SK-N-SH treated with all-trans-retinoic acid at 6 μM for 48 hours (cell line): Measurements from ENCODE around the gene RFK.

ENCODE experiments used
- OSR1 ChIP-seq: fragments of 250-450 bp; sonication (Bioruptor Pico); IDR thresholded peaks from 2 replicates; pipeline ENCODE4 v1.8.0; 2022; ENCODE audit warnings: moderate library complexity, mild to moderate bottlenecking, inconsistent platforms
- ZNF8 ChIP-seq: fragments of 450-650 bp; formaldehyde crosslinking; IDR thresholded peaks from 2 replicates; pipeline ENCODE4 v1.5.0; 2020; ENCODE audit warnings: mild to moderate bottlenecking, moderate library complexity
- TF ChIP-seq, protein P1 (sequence below): fragments of 250-450 bp; sonication (Bioruptor Pico); IDR thresholded peaks from 2 replicates; pipeline ENCODE4 v1.8.0; 2021; ENCODE audit warnings: low read depth, mild to moderate bottlenecking, moderate library complexity, borderline replicate concordance
- TF ChIP-seq, protein P2 (sequence below): fragments of 250-450 bp; sonication (Bioruptor Pico); IDR thresholded peaks from 2 replicates; pipeline ENCODE4 v1.5.1; 2020; ENCODE audit warnings: low read depth, mild to moderate bottlenecking, moderate library complexity

DNA sequence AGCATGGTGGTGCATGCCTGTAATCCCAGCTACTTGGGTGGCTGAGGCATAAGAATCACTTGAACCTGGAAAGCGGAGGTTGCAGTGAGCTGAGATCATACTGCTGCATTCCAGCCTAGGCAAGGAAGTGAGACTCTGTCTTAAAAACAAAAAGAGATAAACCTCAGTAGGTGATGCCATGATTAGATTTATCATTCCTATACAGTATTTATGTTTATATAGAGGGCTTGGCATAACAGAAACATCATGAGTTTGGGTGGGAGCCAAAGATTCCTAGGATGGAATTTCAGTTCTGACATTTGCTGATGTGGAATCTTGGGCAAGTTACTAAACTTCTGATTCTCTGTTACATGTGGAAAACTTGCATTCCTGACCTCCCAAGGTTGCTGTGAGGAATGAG is 22.3 kb downstream of the RFK start:
- TF ChIP-seq, protein P1, sequence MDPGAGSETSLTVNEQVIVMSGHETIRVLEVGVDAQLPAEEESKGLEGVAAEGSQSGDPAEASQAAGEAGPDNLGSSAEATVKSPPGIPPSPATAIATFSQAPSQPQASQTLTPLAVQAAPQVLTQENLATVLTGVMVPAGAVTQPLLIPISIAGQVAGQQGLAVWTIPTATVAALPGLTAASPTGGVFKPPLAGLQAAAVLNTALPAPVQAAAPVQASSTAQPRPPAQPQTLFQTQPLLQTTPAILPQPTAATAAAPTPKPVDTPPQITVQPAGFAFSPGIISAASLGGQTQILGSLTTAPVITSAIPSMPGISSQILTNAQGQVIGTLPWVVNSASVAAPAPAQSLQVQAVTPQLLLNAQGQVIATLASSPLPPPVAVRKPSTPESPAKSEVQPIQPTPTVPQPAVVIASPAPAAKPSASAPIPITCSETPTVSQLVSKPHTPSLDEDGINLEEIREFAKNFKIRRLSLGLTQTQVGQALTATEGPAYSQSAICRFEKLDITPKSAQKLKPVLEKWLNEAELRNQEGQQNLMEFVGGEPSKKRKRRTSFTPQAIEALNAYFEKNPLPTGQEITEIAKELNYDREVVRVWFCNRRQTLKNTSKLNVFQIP (CRISPR knock-in tag), result no peak
- TF ChIP-seq ZNF8 (CRISPR knock-in tag) (no peak), OSR1 (CRISPR knock-in tag) (no peak)
- TF ChIP-seq, protein P2, sequence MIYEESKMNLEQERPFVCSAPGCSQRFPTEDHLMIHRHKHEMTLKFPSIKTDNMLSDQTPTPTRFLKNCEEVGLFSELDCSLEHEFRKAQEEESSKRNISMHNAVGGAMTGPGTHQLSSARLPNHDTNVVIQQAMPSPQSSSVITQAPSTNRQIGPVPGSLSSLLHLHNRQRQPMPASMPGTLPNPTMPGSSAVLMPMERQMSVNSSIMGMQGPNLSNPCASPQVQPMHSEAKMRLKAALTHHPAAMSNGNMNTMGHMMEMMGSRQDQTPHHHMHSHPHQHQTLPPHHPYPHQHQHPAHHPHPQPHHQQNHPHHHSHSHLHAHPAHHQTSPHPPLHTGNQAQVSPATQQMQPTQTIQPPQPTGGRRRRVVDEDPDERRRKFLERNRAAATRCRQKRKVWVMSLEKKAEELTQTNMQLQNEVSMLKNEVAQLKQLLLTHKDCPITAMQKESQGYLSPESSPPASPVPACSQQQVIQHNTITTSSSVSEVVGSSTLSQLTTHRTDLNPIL (CRISPR knock-in tag), result no peak
